Liver (tissue), 9 donors: ENCODE measurements around the gene TTLL5. TPM values are rescaled to one million over a fixed set of nuclear protein-coding genes. Genes with fewer than 3 reads are reported as not detected.

ENCODE experiments used
- DNase-seq: peaks from one replicate; pipeline ENCODE4 v3.0.0-alpha.2; 2017; ENCODE audit warnings: low spot score
- H3K27ac ChIP-seq, 2 donors: one replicate each; pipeline ENCODE4 v1.7.0; 2013; ENCODE audit warnings: inconsistent platforms in 2 of 2, low read length in 2 of 2, control low read depth in 1 of 2, low read depth in 1 of 2, mild to moderate bottlenecking in 1 of 2
- H3K27me3 ChIP-seq, 4 donors: one replicate each; pipeline versions ENCODE4 v1.6.1 to v1.7.0; 2013; ENCODE audit warnings: low read length in 3 of 4, inconsistent platforms in 1 of 4, mild to moderate bottlenecking in 1 of 4, moderate library complexity in 1 of 4; ENCODE audit not compliant: control insufficient read depth in 4 of 4, insufficient read depth in 4 of 4
- H3K36me3 ChIP-seq, 4 donors: one replicate each; pipeline versions ENCODE4 v1.6.1 to v1.7.0; 2013; ENCODE audit warnings: low read length in 3 of 4, mild to moderate bottlenecking in 3 of 4, low read depth in 1 of 4, moderate library complexity in 1 of 4; ENCODE audit not compliant: control insufficient read depth in 4 of 4, insufficient read depth in 3 of 4
- H3K4me1 ChIP-seq, 4 donors: one replicate each; pipeline versions ENCODE4 v1.6.1 to v1.7.0; 2013; ENCODE audit warnings: low read length in 3 of 4, mild to moderate bottlenecking in 3 of 4, moderate library complexity in 1 of 4; ENCODE audit not compliant: control insufficient read depth in 4 of 4, insufficient read depth in 4 of 4
- H3K4me3 ChIP-seq, 3 donors: one replicate each; pipeline versions ENCODE4 v1.6.1 to v1.7.0; 2013; ENCODE audit warnings: low read length in 3 of 3, control low read depth in 1 of 3, low read depth in 1 of 3, mild to moderate bottlenecking in 1 of 3
- H3K9ac ChIP-seq, 2 donors: one replicate each; pipeline ENCODE4 v1.7.0; 2013; ENCODE audit warnings: low read length in 2 of 2, mild to moderate bottlenecking in 2 of 2, moderate library complexity in 2 of 2, control low read depth in 1 of 2, low read depth in 1 of 2
- H3K9me3 ChIP-seq, 4 donors: one replicate each; pipeline versions ENCODE4 v1.6.1 to v1.7.0; 2013; ENCODE audit warnings: low read length in 3 of 4; ENCODE audit not compliant: control insufficient read depth in 4 of 4
- ATF3 ChIP-seq: IDR thresholded peaks from 2 replicates; pipeline ENCODE4 v1.6.1; 2016; ENCODE audit warnings: antibody characterized with exemption
- CTCF ChIP-seq: fragments of 150-350 bp; IDR thresholded peaks from 2 replicates; pipeline ENCODE4 v1.5.1; 2017; ENCODE audit warnings: improper control_type of control experiment, low read depth, low read length; ENCODE audit not compliant: missing input control
- EGR1 ChIP-seq, 2 donors: IDR thresholded peaks; 2 replicates each; pipeline ENCODE4 v1.6.1; 2016 to 2018; ENCODE audit warnings: antibody characterized with exemption in 2 of 2, low read depth in 2 of 2
- FOXA1 ChIP-seq: IDR thresholded peaks from 2 replicates; pipeline ENCODE4 v1.6.1; 2016; ENCODE audit warnings: antibody characterized with exemption
- FOXA2 ChIP-seq: IDR thresholded peaks from 2 replicates; pipeline ENCODE4 v1.6.1; 2016; ENCODE audit warnings: antibody characterized with exemption
- HNF4A ChIP-seq, 2 donors: conservative IDR thresholded peaks; 2 replicates each; pipeline ENCODE4 v1.6.1; 2016; ENCODE audit warnings: antibody characterized with exemption in 2 of 2, mild to moderate bottlenecking in 2 of 2
- HNF4G ChIP-seq: IDR thresholded peaks from 2 replicates; pipeline ENCODE4 v1.6.1; 2016; ENCODE audit warnings: antibody characterized with exemption
- MAX ChIP-seq: IDR thresholded peaks from 2 replicates; pipeline ENCODE4 v1.6.1; 2016; ENCODE audit warnings: antibody characterized with exemption
- NR2F2 ChIP-seq: IDR thresholded peaks from 2 replicates; pipeline ENCODE4 v1.6.1; 2016; ENCODE audit warnings: antibody characterized with exemption
- RAD21 ChIP-seq, 2 donors: IDR thresholded peaks; 2 replicates each; pipeline ENCODE4 v1.6.1; 2016; ENCODE audit warnings: antibody characterized with exemption in 2 of 2, mild to moderate bottlenecking in 2 of 2
- REST ChIP-seq: IDR thresholded peaks from 2 replicates; pipeline ENCODE4 v1.6.1; 2016; ENCODE audit warnings: antibody characterized with exemption, mild to moderate bottlenecking
- TAF1 ChIP-seq: conservative IDR thresholded peaks from 2 replicates; pipeline ENCODE4 v1.6.1; 2016; ENCODE audit warnings: antibody characterized with exemption, mild to moderate bottlenecking
- YY1 ChIP-seq: IDR thresholded peaks from 2 replicates; pipeline ENCODE4 v1.6.1; 2016; ENCODE audit warnings: antibody characterized with exemption, mild to moderate bottlenecking
- ZBTB33 ChIP-seq: IDR thresholded peaks from 2 replicates; pipeline ENCODE4 v1.6.1; 2016; ENCODE audit warnings: antibody characterized with exemption
- WGBS: extraction: QIAGEN DNeasy Blood & Tissue Kit; methylation state at CpG from one replicate; pipeline ENCODE4 v1.1.7; 2013; 5-methylcytosine and 5-hydroxymethylcytosine counted together
- polyA plus RNA-seq, 2 donors: library from polyadenylated mRNA; stranded (reverse) in 1 of 2; unstranded in 1 of 2; fragments of 200-250 nt in 1 of 2; fragments of >200 nt in 1 of 2; fragmentation: Nextera tagmentation in 1 of 2; extraction: Ambion mirVana in 1 of 2; gene quantifications; one replicate each; pipeline versions ENCODE4 v1.2.1 to v1.2.3, GENCODE V29; 2013 to 2015
- total RNA-seq, 2 donors: library from RNA; depleted of rRNA; stranded (reverse); fragments of >200 nt; gene quantifications; one replicate each; pipeline ENCODE4 v1.2.3, GENCODE V29; 2014
- donor health status: healthy.
- donor health status: healthy.
- donor health status: healthy.
- donor health status: healthy.
- donor health status: healthy.

The TTLL5 gene
- total and polyA plus RNA-seq, 4 donors: 4.3 to 14.2 (median 9.8) TPM

- Histone ChIP-seq H3K4me1 (no peaks in the 10 kb centered on the region), H3K36me3 (peaks cover 0 to 2% (median 0%) of the 10 kb centered on the region in 4 donors), H3K27me3 (no peaks in the 10 kb centered on the region), H3K27ac (no peak overlapping the region), H3K4me3 (no peak overlapping the region), H3K9ac (no peak overlapping the region), H3K9me3 (no peaks in the 10 kb centered on the region)
- WGBS: 97% methylated on average over 5 of the region's 5 CpGs
- DNase-seq: no peak
- TF ChIP-seq REST (no peak), ATF3 (no peak)
These were observed 220.9 kb downstream of the TTLL5 start for GRCh38 chr14:75881994-75882393.

- TF ChIP-seq RAD21 (IDR thresholded peaks at IDR 0.05) (peak in 1 of 2 donors; percentile 25), YY1 (no peak)
- H3K4me1 ChIP-seq: no peaks in the 10 kb centered on the region
- 90% methylated on average over 6 of the region's 6 CpGs for whole genome bisulfite sequencing
- H3K4me3 ChIP-seq: no peak overlapping the region
- H3K27me3 ChIP-seq: no peaks in the 10 kb centered on the region
- no peak overlapping the region for H3K9ac ChIP-seq
- H3K36me3 ChIP-seq: peaks cover 0 to 2% (median 0%) of the 10 kb centered on the region in 4 donors
- H3K9me3 ChIP-seq: no peaks in the 10 kb centered on the region
- DNase-seq: no peak
- H3K27ac ChIP-seq: no peak overlapping the region
These were observed 223.2 kb downstream of the TTLL5 start for GRCh38 chr14:75884198-75884611.

GRCh38 chr14:75885829-75886228, 224.8 kb downstream of the TTLL5 start:
- no peak overlapping the region for H3K27ac ChIP-seq
- no peaks in the 10 kb centered on the region for H3K9me3 ChIP-seq
- 93% methylated on average over 2 of the region's 2 CpGs for WGBS
- peaks cover 0 to 2% (median 0%) of the 10 kb centered on the region in 4 donors for H3K36me3 ChIP-seq
- TF ChIP-seq CTCF (no peak), FOXA1 (no peak), NR2F2 (no peak), MAX (no peak), YY1 (no peak), REST (no peak), ZBTB33 (no peak), TAF1 (no peak), HNF4A (conservative IDR thresholded peaks at IDR 0.05) (no peak), HNF4G (no peak), EGR1 (IDR thresholded peaks at IDR 0.05; ENCODE audit: low read depth in 2 of 2) (no peak), ATF3 (no peak), RAD21 (IDR thresholded peaks at IDR 0.05) (no peak), FOXA2 (no peak)
- H3K27me3 ChIP-seq: no peaks in the 10 kb centered on the region
- no peak overlapping the region for H3K4me3 ChIP-seq
- no peak overlapping the region for H3K9ac ChIP-seq
- H3K4me1 ChIP-seq: no peaks in the 10 kb centered on the region
- no peak for DNase-seq
